GM23248 (cell line): ENCODE results near the gene PAIP2.

ENCODE experiments used
- EZH2 ChIP-seq: fragments of 200-600 bp; sonication (generic); IDR thresholded peaks from 2 replicates; pipeline ENCODE4 v1.6.1; 2018; ENCODE audit warnings: antibody characterized with exemption, mild to moderate bottlenecking; ENCODE audit not compliant: insufficient read depth, poor library complexity, severe bottlenecking
- EZH2phosphoT487 ChIP-seq: fragments of 200-600 bp; sonication (generic); IDR thresholded peaks from 2 replicates; pipeline ENCODE4 v1.6.1; 2018; ENCODE audit warnings: antibody characterized with exemption, moderate library complexity, mild to moderate bottlenecking, low read depth; ENCODE audit not compliant: insufficient read depth

GRCh38 chr5:139418793-139419192 lies 77.1 kb downstream of the PAIP2 start:
- TF ChIP-seq EZH2 (no peak), EZH2phosphoT487 (no peak)
